Loucy (cell line): Measurements from ENCODE around the gene PITPNB.
A peak's percentile ranks its signal among the peaks of the same experiment; 100 is the strongest.

ENCODE experiments used
- H2AFZ ChIP-seq: fragments of 200-600 bp; sonication (generic); 2 replicates; pipeline ENCODE4 v1.6.0; 2016; ENCODE audit warnings: antibody characterized with exemption, mild to moderate bottlenecking, low read length, moderate library complexity
- H3F3A ChIP-seq: fragments of 200-600 bp; 2 replicates; pipeline ENCODE4 v1.6.0; 2016; ENCODE audit warnings: antibody characterized with exemption, low read depth, mild to moderate bottlenecking
- H3K27me3 ChIP-seq: fragments of 200-600 bp; sonication (generic); 2 replicates; pipeline ENCODE4 v1.6.1; 2014; ENCODE audit warnings: low read length, mild to moderate bottlenecking; ENCODE audit not compliant: insufficient read depth, poor library complexity, severe bottlenecking
- H3K36me3 ChIP-seq: fragments of 200-600 bp; sonication (generic); 2 replicates; pipeline ENCODE4 v1.6.1; 2016; ENCODE audit warnings: low read length; ENCODE audit not compliant: insufficient read depth
- H3K4me1 ChIP-seq: fragments of 200-600 bp; sonication (generic); 2 replicates; pipeline ENCODE4 v1.5.1; 2014; ENCODE audit warnings: low read length, mild to moderate bottlenecking; ENCODE audit not compliant: insufficient read depth, poor library complexity, severe bottlenecking
- H3K4me2 ChIP-seq: fragments of 200-600 bp; sonication (generic); 2 replicates; pipeline ENCODE4 v1.6.0; 2014; ENCODE audit warnings: antibody characterized with exemption, low read length, low read depth, mild to moderate bottlenecking; ENCODE audit not compliant: poor library complexity, severe bottlenecking
- H3K4me3 ChIP-seq: fragments of 200-600 bp; sonication (generic); 2 replicates; pipeline ENCODE4 v1.5.1; 2014; ENCODE audit warnings: low read length, mild to moderate bottlenecking, mixed read lengths; ENCODE audit not compliant: poor library complexity, severe bottlenecking
- H3K79me2 ChIP-seq: fragments of 200-600 bp; sonication (generic); 2 replicates; pipeline ENCODE4 v1.6.1; 2014; ENCODE audit warnings: low read length; ENCODE audit not compliant: insufficient read depth
- H3K9ac ChIP-seq: fragments of 200-600 bp; sonication (generic); 2 replicates; pipeline ENCODE4 v1.6.0; 2014; ENCODE audit warnings: mild to moderate bottlenecking, low read depth, low read length, moderate library complexity; ENCODE audit not compliant: poor library complexity, severe bottlenecking
- H3K9me2 ChIP-seq: fragments of 200-600 bp; sonication (generic); replicated peaks from 2 replicates; pipeline ENCODE4 v1.6.1; 2016; ENCODE audit warnings: low read depth, low read length, mixed read lengths
- H3K9me3 ChIP-seq: fragments of 200-600 bp; sonication (generic); 2 replicates; pipeline ENCODE4 v1.6.1; 2014; ENCODE audit warnings: mild to moderate bottlenecking, antibody characterized with exemption, low read length, low read depth; ENCODE audit not compliant: insufficient read depth
- H4K20me1 ChIP-seq: fragments of 200-600 bp; sonication (generic); 2 replicates; pipeline ENCODE4 v1.6.0; 2014; ENCODE audit warnings: antibody characterized with exemption, low read length, mild to moderate bottlenecking; ENCODE audit not compliant: insufficient read depth, poor library complexity, severe bottlenecking
- EZH2phosphoT487 ChIP-seq: fragments of 200-600 bp; IDR thresholded peaks from 2 replicates; pipeline ENCODE4 v1.6.1; 2018; ENCODE audit warnings: antibody characterized with exemption, mild to moderate bottlenecking, moderate library complexity, borderline replicate concordance
- TF ChIP-seq, protein P1 (sequence below): fragments of 200-600 bp; sonication (generic); conservative IDR thresholded peaks from 2 replicates; pipeline ENCODE4 v1.5.1; 2014; ENCODE audit warnings: mild to moderate bottlenecking, antibody characterized with exemption, low read length

Gene PITPNB

DNA sequence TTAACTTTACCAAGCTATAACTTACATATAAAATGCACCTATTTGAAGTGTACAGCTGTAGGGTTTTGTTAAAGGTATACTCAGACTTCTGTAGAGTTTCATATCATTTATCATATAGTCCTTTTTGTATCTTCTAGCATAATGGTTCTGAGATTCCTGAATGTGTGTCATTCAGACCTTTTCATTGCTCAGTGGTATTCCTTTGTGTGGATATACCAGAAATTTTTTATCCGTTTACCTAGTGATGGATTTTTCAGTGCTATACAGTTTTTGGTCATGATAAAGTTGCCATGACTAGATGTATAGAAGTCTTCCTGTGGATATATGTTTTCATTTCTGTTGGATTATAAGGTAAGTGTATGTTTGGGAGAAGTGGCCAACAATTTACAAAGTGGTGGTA, 6.3 kb upstream of the PITPNB start:
- Histone ChIP-seq H3K4me1 (peaks cover 22% of the 10 kb centered on the region), H3K4me3 (no peak overlapping the region), H3K9me3 (no peaks in the 10 kb centered on the region), H3K9me2 (no peaks in the 10 kb centered on the region), H3F3A (no peaks in the 10 kb centered on the region), H3K4me2 (no peak overlapping the region), H2AFZ (no peak overlapping the region), H3K9ac (no peak overlapping the region), H3K27me3 (no peaks in the 10 kb centered on the region), H3K36me3 (no peaks in the 10 kb centered on the region), H3K79me2 (peaks cover 40% of the 10 kb centered on the region), H4K20me1 (peaks cover 9% of the 10 kb centered on the region)
- TF ChIP-seq EZH2phosphoT487: no peak
- TF ChIP-seq, protein P1, sequence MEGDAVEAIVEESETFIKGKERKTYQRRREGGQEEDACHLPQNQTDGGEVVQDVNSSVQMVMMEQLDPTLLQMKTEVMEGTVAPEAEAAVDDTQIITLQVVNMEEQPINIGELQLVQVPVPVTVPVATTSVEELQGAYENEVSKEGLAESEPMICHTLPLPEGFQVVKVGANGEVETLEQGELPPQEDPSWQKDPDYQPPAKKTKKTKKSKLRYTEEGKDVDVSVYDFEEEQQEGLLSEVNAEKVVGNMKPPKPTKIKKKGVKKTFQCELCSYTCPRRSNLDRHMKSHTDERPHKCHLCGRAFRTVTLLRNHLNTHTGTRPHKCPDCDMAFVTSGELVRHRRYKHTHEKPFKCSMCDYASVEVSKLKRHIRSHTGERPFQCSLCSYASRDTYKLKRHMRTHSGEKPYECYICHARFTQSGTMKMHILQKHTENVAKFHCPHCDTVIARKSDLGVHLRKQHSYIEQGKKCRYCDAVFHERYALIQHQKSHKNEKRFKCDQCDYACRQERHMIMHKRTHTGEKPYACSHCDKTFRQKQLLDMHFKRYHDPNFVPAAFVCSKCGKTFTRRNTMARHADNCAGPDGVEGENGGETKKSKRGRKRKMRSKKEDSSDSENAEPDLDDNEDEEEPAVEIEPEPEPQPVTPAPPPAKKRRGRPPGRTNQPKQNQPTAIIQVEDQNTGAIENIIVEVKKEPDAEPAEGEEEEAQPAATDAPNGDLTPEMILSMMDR: no peak

DNA sequence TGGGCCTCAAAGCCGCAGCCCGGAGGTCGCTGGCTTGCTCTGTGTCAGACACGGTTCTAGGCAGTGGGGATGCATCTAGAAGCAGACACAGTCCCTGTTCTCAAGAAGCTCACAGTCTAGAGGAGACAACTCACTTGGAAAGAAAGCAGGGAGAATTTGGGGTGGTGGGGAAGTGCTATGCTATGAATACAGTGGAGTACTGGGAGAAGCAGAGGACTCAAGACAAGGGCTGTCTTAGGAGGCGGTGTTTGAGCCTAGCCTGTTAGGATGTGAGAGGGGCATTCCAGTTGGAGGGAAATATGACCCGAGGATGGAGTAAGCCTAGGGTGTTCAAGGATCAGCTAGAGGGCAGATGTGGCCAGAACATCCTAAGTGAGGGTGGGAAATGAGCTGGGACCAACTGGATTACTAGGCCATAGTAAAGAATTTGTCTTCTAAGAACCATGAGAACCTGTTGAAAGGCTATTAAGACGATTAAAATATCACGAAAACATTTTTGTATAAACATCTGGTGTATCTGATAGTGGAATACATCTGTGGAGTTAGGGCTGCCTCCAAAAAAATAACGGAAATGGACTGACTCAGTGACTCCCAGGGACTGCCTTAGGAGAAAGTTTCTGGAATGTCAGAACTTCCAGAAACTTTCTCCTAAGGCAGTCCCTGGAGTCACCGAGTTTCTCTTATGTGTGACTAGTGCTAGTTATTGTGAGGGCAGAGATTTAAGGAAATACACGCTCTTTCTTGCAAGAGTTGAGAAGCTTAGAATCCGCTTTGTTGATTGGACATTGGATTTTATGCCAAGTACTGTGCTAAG, 1.1 kb upstream of the PITPNB start:
- H2AFZ ChIP-seq: peak overlapping the region; percentile 92

DNA sequence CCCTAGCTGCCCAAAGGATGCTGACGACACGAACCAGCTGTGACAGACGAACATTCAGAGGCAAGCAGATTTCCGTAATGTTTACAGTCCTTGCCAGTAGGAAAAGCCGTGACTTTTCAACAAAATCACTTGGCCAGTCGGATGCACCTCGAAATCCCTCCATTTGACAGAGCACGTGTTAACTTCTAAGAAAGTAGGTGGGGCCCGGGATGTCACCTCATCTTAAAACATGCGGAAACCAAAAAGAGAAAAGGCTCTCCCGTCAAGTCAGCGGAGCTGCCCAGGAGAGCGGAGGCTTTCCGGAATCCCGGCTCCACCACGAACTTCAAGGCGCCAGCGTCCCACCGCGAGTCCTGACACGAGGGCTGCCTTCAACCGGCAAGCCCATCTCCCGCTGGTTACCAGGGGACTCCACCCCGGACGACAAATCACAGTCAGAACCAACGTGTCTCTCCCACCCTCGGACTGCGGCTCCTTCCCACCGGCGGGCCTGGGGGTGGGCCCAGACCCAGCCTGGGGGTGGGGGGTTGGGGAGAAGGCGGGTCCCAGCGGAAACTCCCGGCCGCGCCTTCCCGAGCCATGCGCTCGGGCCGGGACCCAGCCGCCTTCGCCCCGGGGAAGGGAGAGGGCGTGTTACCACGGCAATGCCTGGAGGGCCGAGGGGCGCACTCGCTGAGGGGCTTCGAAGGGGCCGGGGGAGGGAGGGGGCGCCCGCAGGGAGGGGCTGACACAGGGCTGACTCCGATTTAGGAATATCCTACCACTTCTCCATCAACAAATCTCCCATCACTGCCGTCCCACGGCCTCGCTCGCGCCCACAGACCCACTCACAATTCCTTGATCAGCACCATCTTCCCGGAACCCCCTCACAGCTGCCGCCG, 475 bp downstream of the PITPNB start:
- H3K4me3 ChIP-seq: peak overlapping the region; percentile 76
- no peak for TF ChIP-seq EZH2phosphoT487
- TF ChIP-seq, protein P1: no peak
- no peaks in the 10 kb centered on the region for H3K9me3 ChIP-seq
- peaks cover 68% of the 10 kb centered on the region for H4K20me1 ChIP-seq
- H3K27me3 ChIP-seq: no peaks in the 10 kb centered on the region
- peak overlapping the region; percentile 82 for H2AFZ ChIP-seq
- no peaks in the 10 kb centered on the region for H3K36me3 ChIP-seq
- H3F3A ChIP-seq: no peaks in the 10 kb centered on the region
- H3K79me2 ChIP-seq: peaks cover 90% of the 10 kb centered on the region
- H3K4me1 ChIP-seq: peaks cover 60% of the 10 kb centered on the region
- no peaks in the 10 kb centered on the region for H3K9me2 ChIP-seq
- H3K4me2 ChIP-seq: peak overlapping the region; percentile 89
- H3K9ac ChIP-seq: peak overlapping the region; percentile 85

More for the DNA sequence above, 1.1 kb upstream of the PITPNB start:
- Histone ChIP-seq H3K79me2 (peaks cover 84% of the 10 kb centered on the region), H3K4me3 (peak overlapping the region; percentile 76), H3K9ac (peak overlapping the region; percentile 85), H3K4me1 (peaks cover 50% of the 10 kb centered on the region), H4K20me1 (peaks cover 52% of the 10 kb centered on the region), H3K9me2 (no peaks in the 10 kb centered on the region), H3K36me3 (no peaks in the 10 kb centered on the region), H3F3A (no peaks in the 10 kb centered on the region), H3K9me3 (no peaks in the 10 kb centered on the region), H3K27me3 (no peaks in the 10 kb centered on the region), H3K4me2 (peak overlapping the region; percentile 97)
- TF ChIP-seq, protein P1: no peak
- TF ChIP-seq EZH2phosphoT487: no peak
